HG03460 (cell line): Measurements from ENCODE around the gene EFNA5.
"Not testable (repeated sequence)": the region's sequence is repeated elsewhere in the genome, so short reads cannot be mapped to it uniquely, and the experiment has no call there.

Experiments
- ATAC-seq: cut with Tn5 transposase; IDR thresholded peaks from one replicate; pipeline ENCODE4 v1.9.1; 2021; ENCODE audit not compliant: unreplicated experiment

The EFNA5 gene

GRCh38 chr5:107437154-107437553 lies 233.6 kb downstream of the EFNA5 start:
- no peak for ATAC-seq

- ATAC-seq, result no peak
Measured at GRCh38 chr5:107436201-107436600, 234.5 kb downstream of the EFNA5 start.

DNA sequence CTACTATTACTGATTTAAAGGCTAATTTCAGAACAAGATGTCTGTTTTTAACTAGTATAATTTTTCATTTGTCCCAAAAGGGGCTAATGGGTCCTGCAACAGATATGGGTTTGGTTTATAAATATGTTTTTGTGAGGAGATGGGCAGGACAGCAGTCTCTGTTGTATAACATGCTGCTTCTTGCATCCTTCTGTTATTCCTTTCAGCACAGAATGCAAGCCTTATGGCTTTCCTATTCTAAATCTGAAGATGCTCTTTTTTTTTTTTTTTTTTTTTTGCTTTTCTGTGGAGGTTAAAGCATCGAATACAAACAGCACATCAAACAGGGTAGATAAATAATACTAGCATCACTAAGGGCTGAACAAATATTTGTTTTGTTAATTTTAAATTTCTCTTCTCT lies 235.7 kb downstream of the EFNA5 start:
- no peak for ATAC-seq

GRCh38 chr5:107433646-107434045 lies 237.1 kb downstream of the EFNA5 start:
- not testable (repeated sequence) for ATAC-seq

DNA sequence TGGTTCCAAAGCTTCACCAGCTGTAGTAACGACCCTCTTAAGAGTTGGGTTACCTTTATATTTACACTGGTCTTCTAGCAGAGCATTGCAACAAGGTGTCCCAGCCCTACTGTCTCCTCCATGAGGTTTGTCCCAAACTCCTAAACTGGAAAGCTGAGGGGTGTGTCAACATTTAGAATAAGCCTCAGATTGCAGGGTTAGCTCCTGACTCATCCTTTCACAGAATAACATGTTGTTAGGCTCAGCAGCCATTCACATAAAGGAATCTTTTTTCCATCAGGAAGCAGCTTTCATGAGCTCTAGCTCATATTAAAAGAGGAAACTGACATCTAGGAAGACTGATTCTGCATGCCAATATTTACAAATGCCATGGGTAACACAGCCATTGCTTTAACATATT lies 238.7 kb downstream of the EFNA5 start:
- no peak for ATAC-seq

DNA sequence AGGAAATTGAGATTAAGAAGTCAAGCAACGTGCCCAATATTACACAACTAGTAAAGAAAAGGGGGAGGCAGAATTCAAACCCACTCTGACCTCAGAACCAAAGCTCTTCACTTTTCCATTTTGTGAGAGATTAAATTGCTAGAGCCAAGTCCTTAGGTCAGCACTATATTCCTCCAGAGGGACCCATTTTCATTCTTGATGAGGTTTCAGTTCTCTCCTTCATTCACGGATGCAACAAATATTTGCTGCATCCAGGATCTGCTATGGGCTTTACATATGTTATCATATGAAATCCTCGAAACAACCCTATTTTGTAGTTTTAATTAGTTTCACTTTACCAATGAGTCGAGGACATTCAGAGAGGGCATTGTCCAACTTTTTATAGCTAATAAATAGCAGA lies 239.2 kb downstream of the EFNA5 start:
- no peak for ATAC-seq

DNA sequence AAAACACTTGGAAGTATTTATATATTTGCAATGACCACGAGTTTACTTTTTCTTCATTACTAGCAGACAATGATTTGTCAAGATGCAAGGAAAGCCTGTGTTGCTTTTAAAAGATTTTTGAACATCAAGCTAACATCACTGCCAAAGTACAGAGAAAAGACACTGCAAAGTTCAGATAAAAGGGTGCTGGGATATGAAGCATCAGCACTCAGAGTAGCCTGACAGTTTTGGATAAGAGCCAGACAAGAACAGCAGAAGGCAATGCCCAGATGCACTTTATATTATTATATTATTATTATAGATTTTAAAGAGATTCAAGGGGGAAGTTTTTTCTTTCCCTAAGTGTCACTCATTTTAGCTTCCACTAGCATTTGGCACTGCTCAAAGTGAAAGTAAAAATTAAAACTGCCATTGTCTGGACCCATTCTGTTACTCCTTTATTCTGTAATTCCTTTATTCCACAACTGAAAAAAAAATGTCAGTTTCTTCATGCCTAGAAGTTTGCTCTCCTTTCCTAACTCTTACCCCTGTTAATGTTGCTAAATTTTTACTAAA lies 240.6 kb downstream of the EFNA5 start:
- no peak for ATAC-seq

- no peak for ATAC-seq
Measured at GRCh38 chr5:107428303-107428813, 242.4 kb downstream of the EFNA5 start.

DNA sequence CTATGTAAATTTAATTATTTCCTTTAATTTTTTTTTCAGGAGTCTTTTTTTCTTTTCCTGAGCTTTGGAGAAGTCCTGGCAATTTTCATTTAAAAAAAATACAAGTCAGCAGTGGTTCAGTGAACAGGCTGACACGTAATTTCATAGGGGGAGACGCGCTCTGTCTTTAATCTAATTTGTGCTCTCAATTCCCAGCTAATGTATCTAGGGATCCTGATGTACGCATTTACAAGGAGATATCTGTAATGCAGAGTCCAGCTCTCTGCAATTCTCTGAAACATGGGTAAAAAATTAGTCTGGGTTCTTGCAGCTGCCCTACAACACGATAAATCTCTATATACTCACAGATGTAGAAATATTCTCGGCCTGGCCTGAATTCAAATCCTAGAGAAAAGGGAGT lies 243.9 kb downstream of the EFNA5 start:
- ATAC-seq, result no peak

DNA sequence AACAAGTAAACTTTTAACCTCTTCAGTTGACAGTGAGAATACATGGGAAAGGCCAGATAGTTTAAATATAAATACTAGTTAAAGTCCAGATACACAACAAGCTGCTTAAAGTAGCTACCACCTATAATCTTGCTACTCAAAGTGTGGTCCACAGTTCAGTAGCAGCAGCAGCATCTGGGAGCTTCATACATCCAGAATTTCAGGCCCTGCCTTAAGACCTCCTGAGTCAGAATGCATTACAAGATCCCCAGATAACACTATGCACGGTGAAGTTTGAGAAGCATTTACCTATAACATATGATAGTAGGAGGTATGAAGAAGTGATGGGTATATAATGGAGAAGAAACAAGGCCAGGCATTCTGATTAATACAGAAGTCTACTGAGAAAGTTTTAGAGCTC lies 244.5 kb downstream of the EFNA5 start:
- no peak for ATAC-seq

- no peak for ATAC-seq
Measured at GRCh38 chr5:107425541-107426031, 245.2 kb downstream of the EFNA5 start.

- no peak for ATAC-seq
Measured at GRCh38 chr5:107424491-107424890, 246.2 kb downstream of the EFNA5 start.

GRCh38 chr5:107422494-107422893 lies 248.2 kb downstream of the EFNA5 start:
- ATAC-seq, result no peak

DNA sequence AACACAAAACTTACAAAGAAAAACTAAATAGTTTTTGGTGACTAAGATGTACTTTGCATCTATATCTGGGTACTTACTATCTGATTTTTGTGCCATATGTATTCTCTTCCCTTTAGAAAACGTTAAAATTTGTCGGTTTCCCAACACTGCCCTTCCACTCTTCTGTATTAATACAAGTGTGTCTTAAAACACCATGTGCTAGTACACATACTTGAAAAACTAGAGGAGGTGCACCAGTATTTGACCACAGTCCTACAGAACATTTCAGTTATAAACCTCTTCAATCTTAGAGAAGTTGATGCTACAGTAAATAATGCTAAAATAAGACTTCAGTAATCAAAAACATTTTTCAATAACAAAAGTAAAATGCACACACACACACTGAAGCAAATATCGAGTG lies 251.2 kb downstream of the EFNA5 start:
- no peak for ATAC-seq

DNA sequence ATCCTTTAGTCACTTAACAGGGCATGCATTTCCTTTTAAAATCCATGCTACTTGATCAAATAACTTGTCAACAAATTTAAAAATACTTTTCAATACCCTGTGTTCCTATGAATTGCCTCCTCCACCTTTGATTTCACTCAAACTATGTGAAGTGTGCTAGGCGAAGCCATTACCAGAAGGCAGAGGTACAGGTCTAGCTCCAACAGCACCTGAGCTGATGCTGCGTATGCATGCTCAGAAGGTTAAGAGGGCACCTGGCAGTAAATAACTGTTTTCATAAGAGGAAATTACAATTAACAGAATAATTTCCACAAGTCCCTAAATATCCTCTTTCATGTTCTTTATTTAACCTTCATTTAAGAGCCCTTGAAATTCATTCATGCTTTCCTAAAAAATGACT lies 251.8 kb downstream of the EFNA5 start:
- ATAC-seq, result no peak

GRCh38 chr5:107418071-107418470 lies 252.7 kb downstream of the EFNA5 start:
- no peak for ATAC-seq

DNA sequence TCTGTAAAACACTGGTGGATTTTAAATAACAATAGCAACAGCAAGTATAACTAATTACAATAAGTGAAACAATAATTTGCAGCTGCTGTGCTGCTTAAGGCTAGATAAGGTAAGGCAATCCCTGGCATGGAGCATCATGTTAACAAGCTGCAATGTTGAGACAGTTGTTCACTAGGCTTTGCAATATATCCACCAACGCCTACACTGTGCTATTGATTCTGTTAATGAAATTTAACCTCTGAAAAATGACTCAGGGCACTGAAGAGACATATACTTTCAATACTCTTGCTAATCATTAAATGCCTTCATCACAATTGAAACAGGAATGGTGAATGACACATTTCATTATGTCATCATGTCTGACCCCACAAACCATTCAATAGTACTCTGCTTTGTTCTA lies 255.0 kb downstream of the EFNA5 start:
- ATAC-seq, result no peak

DNA sequence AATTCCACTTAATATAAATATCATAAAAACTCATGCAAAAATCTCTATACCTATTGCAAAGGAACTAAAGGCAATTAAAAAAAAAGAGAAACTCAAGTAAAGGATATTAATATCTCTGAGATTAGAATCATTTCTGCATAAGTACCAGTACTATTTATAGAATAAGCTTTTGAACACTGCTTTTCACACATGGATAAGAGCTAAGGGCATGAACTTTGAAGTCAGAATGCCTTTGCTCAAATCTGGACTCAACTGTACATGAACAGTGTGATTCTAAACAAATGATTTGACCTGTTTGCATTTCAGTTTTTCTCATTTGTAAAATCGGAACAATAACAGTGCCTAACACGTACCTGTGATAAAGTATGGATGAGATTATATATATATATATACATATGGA lies 255.9 kb downstream of the EFNA5 start:
- ATAC-seq, result no peak

DNA sequence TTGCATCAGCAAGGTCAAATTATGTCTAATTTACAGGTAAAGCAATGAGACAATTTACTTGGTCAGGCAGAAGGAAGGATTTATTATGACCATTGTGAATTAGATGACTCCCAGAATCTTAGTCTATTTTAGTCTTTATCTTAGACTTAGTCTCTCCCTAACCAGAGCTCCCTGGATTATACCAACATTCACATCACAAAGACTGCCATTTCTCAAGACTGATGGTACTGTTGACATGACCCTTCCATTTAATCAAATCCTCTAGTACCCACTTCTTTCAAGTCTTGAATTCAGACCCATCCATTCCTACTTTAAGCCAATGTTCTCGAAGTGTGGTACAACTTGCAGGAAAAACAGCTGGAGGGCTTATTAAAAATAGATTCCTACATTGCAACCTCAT lies 257.0 kb downstream of the EFNA5 start:
- no peak for ATAC-seq

- ATAC-seq, result no peak
Measured at GRCh38 chr5:107408564-107408963, 262.2 kb downstream of the EFNA5 start.

GRCh38 chr5:107407713-107408298 lies 262.9 kb downstream of the EFNA5 start:
- ATAC-seq, result no peak

DNA sequence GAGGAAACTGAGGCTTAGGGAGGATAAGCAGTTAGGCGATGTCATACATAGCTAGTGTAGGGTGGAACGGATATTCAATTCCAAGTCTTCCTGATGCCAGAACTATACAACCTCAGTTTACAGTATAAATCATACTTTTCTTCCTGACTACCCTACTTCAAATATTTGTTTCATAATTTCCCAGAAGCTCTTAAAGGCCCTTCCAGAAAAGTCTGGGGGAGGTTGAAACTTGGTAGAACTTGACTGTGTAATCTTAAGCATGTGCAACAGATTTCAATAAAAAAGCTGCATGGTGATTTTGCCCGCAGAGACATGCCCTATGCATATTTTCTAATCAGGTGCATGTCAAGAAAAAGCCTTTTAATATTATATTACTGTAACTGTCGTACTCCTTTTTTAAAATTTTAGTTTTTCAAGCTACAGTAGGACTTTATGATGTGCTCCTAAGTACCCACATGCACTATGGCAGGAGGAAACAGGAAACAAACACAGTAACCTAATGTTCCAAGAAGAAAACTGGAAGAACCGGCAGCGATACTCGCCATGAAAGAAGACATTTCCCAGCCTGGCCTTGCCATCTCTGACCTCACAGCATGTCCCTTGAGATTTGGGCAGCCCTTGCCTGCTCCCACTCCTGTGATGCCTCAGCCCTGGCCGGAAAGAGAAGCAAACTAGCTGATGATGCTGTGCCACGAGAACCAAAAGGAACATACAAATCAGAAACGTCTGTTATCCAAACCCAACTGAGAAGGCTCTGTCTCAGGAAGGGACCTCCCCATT lies 266.0 kb downstream of the EFNA5 start:
- no peak for ATAC-seq
